ENCODE measurements around the gene PRKCA.

DNA sequence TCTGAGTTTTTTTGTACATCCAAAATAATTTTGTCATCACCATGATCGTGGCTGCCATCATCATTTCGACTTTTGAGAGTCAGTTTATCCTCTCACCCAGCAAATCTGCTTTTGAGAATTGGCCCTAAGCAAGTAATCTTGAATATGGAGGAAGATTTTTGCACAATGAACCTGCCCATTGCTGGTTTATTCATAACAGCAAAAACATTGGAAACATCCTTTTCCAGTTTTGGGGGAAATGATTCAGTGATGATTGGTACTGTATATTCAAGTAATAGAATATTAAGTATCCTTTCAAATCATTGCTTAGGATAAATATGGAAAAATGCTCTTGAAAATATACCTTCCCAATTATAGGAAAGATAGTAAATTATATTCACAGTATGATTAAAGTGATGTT lies 53.1 kb downstream of the PRKCA start:
- no peak for TF ChIP-seq MAX (IDR thresholded peaks at IDR 0.05; ENCODE audit: low read depth, low read length)
- no peak for TF ChIP-seq CTCF (IDR thresholded peaks at IDR 0.05; ENCODE audit: low read depth, low read length)
- no peak for TF ChIP-seq POLR2A (IDR thresholded peaks at IDR 0.05; ENCODE audit: extremely low read depth, insufficient read length)
- TF ChIP-seq MYC (IDR thresholded peaks at IDR 0.05; ENCODE audit: low read depth, low read length), result no peak

All from NB4 (cell line).